Measurements from ENCODE around the gene EPHA7.

DNA sequence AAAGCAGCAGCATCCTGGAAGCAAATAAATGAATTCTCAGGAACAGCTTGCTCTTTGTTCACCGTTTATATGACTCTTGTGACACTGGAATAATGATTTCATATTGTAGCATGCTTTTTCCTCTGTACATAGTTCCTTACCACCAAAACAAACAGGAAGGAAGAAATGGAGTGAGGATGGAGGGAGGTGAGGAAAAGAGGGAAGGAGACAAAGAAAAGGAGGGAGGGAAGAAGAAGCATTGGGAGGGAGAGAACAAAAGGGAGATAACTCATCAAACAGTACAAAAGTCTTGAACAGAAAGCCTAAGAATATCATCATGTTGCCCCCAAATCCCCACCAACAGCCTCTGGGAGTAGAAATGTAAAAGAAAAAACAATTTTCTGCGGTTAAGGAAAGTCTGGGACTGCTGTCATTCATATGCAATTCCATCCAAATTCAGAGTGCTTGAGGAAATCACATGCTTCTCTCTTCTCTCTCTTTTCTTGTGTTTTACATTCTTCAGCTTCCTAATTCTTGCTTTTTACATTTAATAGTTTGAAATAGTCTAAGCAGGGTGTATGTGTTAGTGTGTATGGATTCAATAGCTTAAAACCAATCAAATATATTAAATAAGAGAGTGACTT, 81.5 kb downstream of the EPHA7 start:
- TF ChIP-seq, protein P1, sequence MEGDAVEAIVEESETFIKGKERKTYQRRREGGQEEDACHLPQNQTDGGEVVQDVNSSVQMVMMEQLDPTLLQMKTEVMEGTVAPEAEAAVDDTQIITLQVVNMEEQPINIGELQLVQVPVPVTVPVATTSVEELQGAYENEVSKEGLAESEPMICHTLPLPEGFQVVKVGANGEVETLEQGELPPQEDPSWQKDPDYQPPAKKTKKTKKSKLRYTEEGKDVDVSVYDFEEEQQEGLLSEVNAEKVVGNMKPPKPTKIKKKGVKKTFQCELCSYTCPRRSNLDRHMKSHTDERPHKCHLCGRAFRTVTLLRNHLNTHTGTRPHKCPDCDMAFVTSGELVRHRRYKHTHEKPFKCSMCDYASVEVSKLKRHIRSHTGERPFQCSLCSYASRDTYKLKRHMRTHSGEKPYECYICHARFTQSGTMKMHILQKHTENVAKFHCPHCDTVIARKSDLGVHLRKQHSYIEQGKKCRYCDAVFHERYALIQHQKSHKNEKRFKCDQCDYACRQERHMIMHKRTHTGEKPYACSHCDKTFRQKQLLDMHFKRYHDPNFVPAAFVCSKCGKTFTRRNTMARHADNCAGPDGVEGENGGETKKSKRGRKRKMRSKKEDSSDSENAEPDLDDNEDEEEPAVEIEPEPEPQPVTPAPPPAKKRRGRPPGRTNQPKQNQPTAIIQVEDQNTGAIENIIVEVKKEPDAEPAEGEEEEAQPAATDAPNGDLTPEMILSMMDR (IDR thresholded peaks at IDR 0.05): no peak
- no peak for TF ChIP-seq POLR2A (IDR thresholded peaks at IDR 0.05)

Data from thyroid gland (tissue), 4 donors.